A673 (cell line): ENCODE data around the gene ATRNL1.

ENCODE experiments used
- EZH2 ChIP-seq: fragments of 200-600 bp; sonication (generic); IDR thresholded peaks from 2 replicates; pipeline ENCODE4 v1.6.1; 2017; ENCODE audit warnings: borderline replicate concordance, low read depth, mild to moderate bottlenecking, mixed read lengths, antibody characterized with exemption, low read length; ENCODE audit not compliant: poor library complexity, severe bottlenecking
- TF ChIP-seq, protein P1 (sequence below): fragments of 300-800, 200-600 bp; sonication (generic); conservative IDR thresholded peaks from 2 replicates; pipeline ENCODE4 v1.5.1; 2017; ENCODE audit warnings: low read depth, mild to moderate bottlenecking, antibody characterized with exemption, low read length, moderate library complexity, mixed read lengths

DNA sequence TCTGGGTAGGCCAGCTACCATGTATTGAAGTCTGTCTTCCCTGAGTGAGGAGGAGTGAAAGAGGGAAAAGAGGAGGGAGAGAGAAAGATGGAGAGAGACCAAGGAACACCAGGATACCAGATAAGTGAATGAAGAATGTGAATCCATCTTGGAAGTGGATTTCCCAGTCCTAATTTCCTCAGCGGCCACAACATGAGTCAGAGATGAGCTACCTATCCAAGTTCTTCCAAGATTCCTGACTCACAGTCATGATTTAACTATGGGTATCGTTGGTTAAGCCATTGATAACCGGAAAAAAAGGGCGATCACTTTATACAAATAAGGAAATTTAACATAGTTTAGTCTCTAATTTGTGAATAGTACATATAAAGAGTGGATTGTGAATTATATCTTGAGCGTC is 561.8 kb downstream of the ATRNL1 start:
- TF ChIP-seq, protein P1, sequence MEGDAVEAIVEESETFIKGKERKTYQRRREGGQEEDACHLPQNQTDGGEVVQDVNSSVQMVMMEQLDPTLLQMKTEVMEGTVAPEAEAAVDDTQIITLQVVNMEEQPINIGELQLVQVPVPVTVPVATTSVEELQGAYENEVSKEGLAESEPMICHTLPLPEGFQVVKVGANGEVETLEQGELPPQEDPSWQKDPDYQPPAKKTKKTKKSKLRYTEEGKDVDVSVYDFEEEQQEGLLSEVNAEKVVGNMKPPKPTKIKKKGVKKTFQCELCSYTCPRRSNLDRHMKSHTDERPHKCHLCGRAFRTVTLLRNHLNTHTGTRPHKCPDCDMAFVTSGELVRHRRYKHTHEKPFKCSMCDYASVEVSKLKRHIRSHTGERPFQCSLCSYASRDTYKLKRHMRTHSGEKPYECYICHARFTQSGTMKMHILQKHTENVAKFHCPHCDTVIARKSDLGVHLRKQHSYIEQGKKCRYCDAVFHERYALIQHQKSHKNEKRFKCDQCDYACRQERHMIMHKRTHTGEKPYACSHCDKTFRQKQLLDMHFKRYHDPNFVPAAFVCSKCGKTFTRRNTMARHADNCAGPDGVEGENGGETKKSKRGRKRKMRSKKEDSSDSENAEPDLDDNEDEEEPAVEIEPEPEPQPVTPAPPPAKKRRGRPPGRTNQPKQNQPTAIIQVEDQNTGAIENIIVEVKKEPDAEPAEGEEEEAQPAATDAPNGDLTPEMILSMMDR, result no peak
- TF ChIP-seq EZH2, result no peak
